Erythroblast (primary cell): ENCODE data around the gene CTIF.

Experiments
- GATA1 ChIP-seq: IDR thresholded peaks from 2 replicates; pipeline ENCODE4 v1.6.1; 2011; ENCODE audit warnings: low read depth, mild to moderate bottlenecking, control low read depth, low read length, moderate library complexity
- POLR2A ChIP-seq: IDR thresholded peaks from 2 replicates; pipeline ENCODE4 v1.6.1; 2011; ENCODE audit warnings: mild to moderate bottlenecking, low read length

DNA sequence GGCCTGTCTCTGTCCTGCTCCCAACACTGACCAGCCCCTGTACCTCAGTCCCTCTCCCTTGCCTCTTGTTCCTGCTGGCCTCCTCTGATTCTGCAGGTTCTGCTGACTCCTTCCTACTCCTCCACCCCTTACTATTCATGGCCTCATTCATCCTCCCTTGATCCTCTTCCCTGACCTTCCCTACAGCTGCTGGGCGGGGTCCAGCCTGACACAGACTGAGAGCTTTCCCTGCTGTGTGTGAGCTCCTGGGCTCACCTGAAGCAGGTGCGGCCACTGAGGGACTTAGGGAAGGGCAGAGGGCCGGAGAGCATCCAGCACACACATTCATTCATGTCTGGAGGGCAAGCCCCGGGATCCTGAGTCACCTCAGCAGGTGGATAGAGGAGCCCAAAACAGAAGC, 185.6 kb downstream of the CTIF start:
- no peak for TF ChIP-seq POLR2A
- no peak for TF ChIP-seq GATA1
